Measurements from ENCODE around the gene RAMP3. TPM values are rescaled to one million over a fixed set of nuclear protein-coding genes. Genes with fewer than 3 reads are reported as not detected.

RAMP3 gene
- total RNA-seq, 2 experiments from 2014 or later: not detected

- no peaks in the 10 kb centered on the region for H3K9me3 Mint-ChIP-seq
- no peaks in the 10 kb centered on the region for H3K4me1 Mint-ChIP-seq (ENCODE audit: low read depth)
- no peak overlapping the region for H3K27ac Mint-ChIP-seq
- H3K36me3 Mint-ChIP-seq (ENCODE audit: low read depth): no peaks in the 10 kb centered on the region
- intact Hi-C loops (cut with micrococcal nuclease): no loop called here
- no peak for TF ChIP-seq CTCF (IDR thresholded peaks at IDR 0.05)
- no peak overlapping the region for H3K4me3 Mint-ChIP-seq
- no peak for DNase-seq
- ChIA-PET POLR2A (no interaction called here), CTCF (interaction anchor here (2.1 kb wide), 1 partner anchor 44 kb away, joined by 6 read pairs; no protein-coding TSS in a partner anchor)
- no peak for ATAC-seq
- peaks cover 5% of the 10 kb centered on the region for H3K27me3 Mint-ChIP-seq
These were observed 22.7 kb downstream of the RAMP3 start for GRCh38 chr7:45180084-45180986.

GRCh38 chr7:45181286-45181960, 23.8 kb downstream of the RAMP3 start:
- no peak for ATAC-seq
- Mint-ChIP-seq H3K27me3 (peaks cover 5% of the 10 kb centered on the region), H3K9me3 (no peaks in the 10 kb centered on the region), H3K36me3 (ENCODE audit: low read depth) (no peaks in the 10 kb centered on the region), H3K27ac (no peak overlapping the region), H3K4me1 (ENCODE audit: low read depth) (no peaks in the 10 kb centered on the region), H3K4me3 (no peak overlapping the region)
- ChIA-PET POLR2A (interaction anchor here (1.2 kb wide), 1 partner anchor 9 kb away, joined by 3 read pairs; no protein-coding TSS in a partner anchor), CTCF (no interaction called here)
- intact Hi-C loops (cut with micrococcal nuclease): no loop called here
- no peak for TF ChIP-seq CTCF (IDR thresholded peaks at IDR 0.05)
- no peak for DNase-seq

GRCh38 chr7:45181991-45182855, 24.6 kb downstream of the RAMP3 start:
- Mint-ChIP-seq H3K27ac (no peak overlapping the region), H3K4me3 (no peak overlapping the region), H3K4me1 (ENCODE audit: low read depth) (no peaks in the 10 kb centered on the region), H3K9me3 (no peaks in the 10 kb centered on the region), H3K27me3 (peaks cover 5% of the 10 kb centered on the region), H3K36me3 (ENCODE audit: low read depth) (no peaks in the 10 kb centered on the region)
- ATAC-seq (no peak), DNase-seq (no peak)
- POLR2A ChIA-PET: interaction anchor here (1.2 kb wide), 1 partner anchor 10 kb away, joined by 3 read pairs; no protein-coding TSS in a partner anchor
- intact Hi-C loops (cut with micrococcal nuclease): no loop called here
- no peak for TF ChIP-seq CTCF (IDR thresholded peaks at IDR 0.05)
- CTCF ChIA-PET: no interaction called here

- no peak overlapping the region for H3K27ac Mint-ChIP-seq
- ATAC-seq (no peak), DNase-seq (no peak)
- peaks cover 5% of the 10 kb centered on the region for H3K27me3 Mint-ChIP-seq
- POLR2A ChIA-PET: no interaction called here
- H3K9me3 Mint-ChIP-seq: no peaks in the 10 kb centered on the region
- no peak overlapping the region for H3K4me3 Mint-ChIP-seq
- TF ChIP-seq CTCF (IDR thresholded peaks at IDR 0.05): no peak
- intact Hi-C loops (cut with micrococcal nuclease): no loop called here
- no peaks in the 10 kb centered on the region for H3K4me1 Mint-ChIP-seq (ENCODE audit: low read depth)
- H3K36me3 Mint-ChIP-seq (ENCODE audit: low read depth): no peaks in the 10 kb centered on the region
- CTCF ChIA-PET: interaction anchor here (1.9 kb wide), 1 partner anchor 29 kb away, joined by 4 read pairs; no protein-coding TSS in a partner anchor
These were observed 25.5 kb downstream of the RAMP3 start for GRCh38 chr7:45182856-45183710.

Data from activated CD8-positive, alpha-beta T cell treated with anti-CD3 and anti-CD28 coated beads for 36 hours (primary cell).